HG03045 (cell line): Measurements from ENCODE around the gene STARD13.

Experiments
- ATAC-seq: cut with Tn5 transposase; IDR thresholded peaks from one replicate; pipeline ENCODE4 v1.9.1; 2021; ENCODE audit warnings: mild to moderate bottlenecking, moderate library complexity; ENCODE audit not compliant: unreplicated experiment

STARD13 gene

GRCh38 chr13:33069365-33069764 is 216.2 kb downstream of the STARD13 start:
- no peak for ATAC-seq

- ATAC-seq: no peak
Measured at GRCh38 chr13:33066329-33066728, 219.2 kb downstream of the STARD13 start.

GRCh38 chr13:33060815-33061214 is 224.7 kb downstream of the STARD13 start:
- ATAC-seq: no peak

GRCh38 chr13:33058776-33059327 is 226.7 kb downstream of the STARD13 start:
- no peak for ATAC-seq

GRCh38 chr13:33057019-33057780 is 228.4 kb downstream of the STARD13 start:
- ATAC-seq: no peak

GRCh38 chr13:33053397-33054066 is 232.0 kb downstream of the STARD13 start:
- no peak for ATAC-seq
